Measurements from ENCODE around the gene COA3. TPM values are rescaled to one million over a fixed set of nuclear protein-coding genes. Genes with fewer than 3 reads are reported as not detected.

COA3 gene
- total and polyA plus RNA-seq, 4 donors: 62.3 to 294 (median 103) TPM

- Histone ChIP-seq H3K4me3 (ENCODE audit: low read depth in 1 of 3, low read length in 3 of 3) (no peak overlapping the region), H3K36me3 (ENCODE audit: control insufficient read depth in 4 of 4, insufficient read depth in 3 of 4, low read depth in 1 of 4, low read length in 3 of 4) (peaks cover 0 to 2% (median under 1%) of the 10 kb centered on the region in 4 donors), H3K9me3 (ENCODE audit: control insufficient read depth in 4 of 4, low read length in 3 of 4) (no peaks in the 10 kb centered on the region), H3K9ac (ENCODE audit: low read depth in 1 of 2, low read length in 2 of 2) (no peak overlapping the region), H3K27ac (ENCODE audit: low read depth in 1 of 2, low read length in 2 of 2) (no peak overlapping the region), H3K27me3 (ENCODE audit: control insufficient read depth in 4 of 4, insufficient read depth in 4 of 4, low read length in 3 of 4) (no peaks in the 10 kb centered on the region), H3K4me1 (ENCODE audit: control insufficient read depth in 4 of 4, insufficient read depth in 4 of 4, low read length in 3 of 4) (peaks cover 7 to 29% (median 18%) of the 10 kb centered on the region in 4 donors)
- no peak for DNase-seq (ENCODE audit: low spot score)
- TF ChIP-seq REST (IDR thresholded peaks at IDR 0.05) (no peak), TAF1 (conservative IDR thresholded peaks at IDR 0.05) (no peak), FOXA1 (IDR thresholded peaks at IDR 0.05) (no peak), HNF4A (conservative IDR thresholded peaks at IDR 0.05) (no peak), RAD21 (IDR thresholded peaks at IDR 0.05) (no peak), CTCF (IDR thresholded peaks at IDR 0.05; ENCODE audit: low read depth, low read length, missing input control) (no peak), JUND (IDR thresholded peaks at IDR 0.05) (no peak), GABPA (IDR thresholded peaks at IDR 0.05 in 1 of 2, conservative IDR thresholded peaks at IDR 0.05 in 1 of 2) (no peak), SP1 (IDR thresholded peaks at IDR 0.05) (no peak), FOXA2 (IDR thresholded peaks at IDR 0.05) (no peak)
- TF ChIP-seq, protein P1, sequence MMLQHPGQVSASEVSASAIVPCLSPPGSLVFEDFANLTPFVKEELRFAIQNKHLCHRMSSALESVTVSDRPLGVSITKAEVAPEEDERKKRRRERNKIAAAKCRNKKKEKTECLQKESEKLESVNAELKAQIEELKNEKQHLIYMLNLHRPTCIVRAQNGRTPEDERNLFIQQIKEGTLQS (IDR thresholded peaks at IDR 0.05): no peak
- TF ChIP-seq, protein P2, sequence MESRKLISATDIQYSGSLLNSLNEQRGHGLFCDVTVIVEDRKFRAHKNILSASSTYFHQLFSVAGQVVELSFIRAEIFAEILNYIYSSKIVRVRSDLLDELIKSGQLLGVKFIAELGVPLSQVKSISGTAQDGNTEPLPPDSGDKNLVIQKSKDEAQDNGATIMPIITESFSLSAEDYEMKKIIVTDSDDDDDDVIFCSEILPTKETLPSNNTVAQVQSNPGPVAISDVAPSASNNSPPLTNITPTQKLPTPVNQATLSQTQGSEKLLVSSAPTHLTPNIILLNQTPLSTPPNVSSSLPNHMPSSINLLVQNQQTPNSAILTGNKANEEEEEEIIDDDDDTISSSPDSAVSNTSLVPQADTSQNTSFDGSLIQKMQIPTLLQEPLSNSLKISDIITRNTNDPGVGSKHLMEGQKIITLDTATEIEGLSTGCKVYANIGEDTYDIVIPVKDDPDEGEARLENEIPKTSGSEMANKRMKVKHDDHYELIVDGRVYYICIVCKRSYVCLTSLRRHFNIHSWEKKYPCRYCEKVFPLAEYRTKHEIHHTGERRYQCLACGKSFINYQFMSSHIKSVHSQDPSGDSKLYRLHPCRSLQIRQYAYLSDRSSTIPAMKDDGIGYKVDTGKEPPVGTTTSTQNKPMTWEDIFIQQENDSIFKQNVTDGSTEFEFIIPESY (IDR thresholded peaks at IDR 0.05): no peak
- 93% methylated on average over 18 of the region's 18 CpGs for WGBS
Measured at GRCh38 chr17:42796066-42796758, 2.3 kb downstream of the COA3 start.

DNA sequence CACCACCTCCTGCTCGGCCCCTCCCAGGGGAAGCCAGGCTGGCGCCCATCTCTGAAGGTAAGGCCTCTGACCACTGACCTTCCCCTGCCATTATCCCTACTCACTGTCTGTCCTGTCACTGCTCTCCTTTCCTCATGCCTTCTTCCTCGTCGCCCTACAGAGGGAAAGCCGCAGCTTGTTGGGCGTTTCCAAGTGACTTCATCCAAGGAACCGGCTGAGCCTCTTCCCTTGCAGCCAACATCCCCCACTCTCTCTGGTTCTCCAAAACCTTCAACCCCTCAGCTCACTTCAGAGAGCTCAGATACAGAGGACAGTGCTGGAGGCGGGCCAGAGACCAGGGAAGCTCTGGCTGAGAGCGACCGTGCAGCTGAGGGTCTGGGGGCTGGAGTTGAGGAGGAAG lies 3.0 kb downstream of the COA3 start:
- 91% methylated on average over 10 of the region's 10 CpGs for WGBS
- Histone ChIP-seq H3K9ac (ENCODE audit: low read depth in 1 of 2, low read length in 2 of 2) (no peak overlapping the region), H3K27me3 (ENCODE audit: control insufficient read depth in 4 of 4, insufficient read depth in 4 of 4, low read length in 3 of 4) (no peaks in the 10 kb centered on the region)
- TF ChIP-seq CTCF (IDR thresholded peaks at IDR 0.05; ENCODE audit: low read depth, low read length, missing input control) (no peak), RXRA (IDR thresholded peaks at IDR 0.05) (no peak), HNF4A (conservative IDR thresholded peaks at IDR 0.05) (no peak), REST (IDR thresholded peaks at IDR 0.05) (no peak), GABPA (IDR thresholded peaks at IDR 0.05 in 1 of 2, conservative IDR thresholded peaks at IDR 0.05 in 1 of 2) (no peak), EGR1 (IDR thresholded peaks at IDR 0.05; ENCODE audit: low read depth in 2 of 2) (no peak), TAF1 (conservative IDR thresholded peaks at IDR 0.05) (no peak)

More for the DNA sequence above, 3.0 kb downstream of the COA3 start:
- Histone ChIP-seq H3K4me1 (ENCODE audit: control insufficient read depth in 4 of 4, insufficient read depth in 4 of 4, low read length in 3 of 4) (peaks cover 7 to 29% (median 18%) of the 10 kb centered on the region in 4 donors), H3K9me3 (ENCODE audit: control insufficient read depth in 4 of 4, low read length in 3 of 4) (no peaks in the 10 kb centered on the region), H3K27ac (ENCODE audit: low read depth in 1 of 2, low read length in 2 of 2) (no peak overlapping the region), H3K4me3 (ENCODE audit: low read depth in 1 of 3, low read length in 3 of 3) (no peak overlapping the region), H3K36me3 (ENCODE audit: control insufficient read depth in 4 of 4, insufficient read depth in 3 of 4, low read depth in 1 of 4, low read length in 3 of 4) (peaks cover 0 to 2% (median under 1%) of the 10 kb centered on the region in 4 donors)
- DNase-seq (ENCODE audit: low spot score): no peak
